ENCODE data around the gene SNX9.

DNA sequence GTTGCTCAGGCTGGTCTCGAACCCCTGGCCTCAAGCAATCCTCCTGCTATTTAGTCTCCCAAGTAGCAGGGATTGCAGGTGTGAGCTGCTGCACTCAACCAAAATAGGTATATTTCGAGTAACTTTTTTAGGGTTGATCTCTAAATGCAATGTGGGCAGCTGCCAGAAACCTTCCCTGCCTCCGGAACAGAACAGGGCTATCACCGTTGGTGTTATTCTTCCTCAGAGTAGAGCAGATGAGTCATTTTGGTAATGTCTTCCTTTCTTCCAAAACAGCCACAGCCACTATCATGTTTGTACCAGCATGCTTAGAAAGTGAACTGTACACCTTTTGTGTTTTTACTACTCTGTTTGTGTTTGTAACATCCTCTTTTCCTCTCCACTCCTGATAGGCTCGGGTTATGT lies 44.1 kb downstream of the SNX9 start:
- TF ChIP-seq POLR2A (IDR thresholded peaks at IDR 0.05) = no peak
- TF ChIP-seq, protein P1, sequence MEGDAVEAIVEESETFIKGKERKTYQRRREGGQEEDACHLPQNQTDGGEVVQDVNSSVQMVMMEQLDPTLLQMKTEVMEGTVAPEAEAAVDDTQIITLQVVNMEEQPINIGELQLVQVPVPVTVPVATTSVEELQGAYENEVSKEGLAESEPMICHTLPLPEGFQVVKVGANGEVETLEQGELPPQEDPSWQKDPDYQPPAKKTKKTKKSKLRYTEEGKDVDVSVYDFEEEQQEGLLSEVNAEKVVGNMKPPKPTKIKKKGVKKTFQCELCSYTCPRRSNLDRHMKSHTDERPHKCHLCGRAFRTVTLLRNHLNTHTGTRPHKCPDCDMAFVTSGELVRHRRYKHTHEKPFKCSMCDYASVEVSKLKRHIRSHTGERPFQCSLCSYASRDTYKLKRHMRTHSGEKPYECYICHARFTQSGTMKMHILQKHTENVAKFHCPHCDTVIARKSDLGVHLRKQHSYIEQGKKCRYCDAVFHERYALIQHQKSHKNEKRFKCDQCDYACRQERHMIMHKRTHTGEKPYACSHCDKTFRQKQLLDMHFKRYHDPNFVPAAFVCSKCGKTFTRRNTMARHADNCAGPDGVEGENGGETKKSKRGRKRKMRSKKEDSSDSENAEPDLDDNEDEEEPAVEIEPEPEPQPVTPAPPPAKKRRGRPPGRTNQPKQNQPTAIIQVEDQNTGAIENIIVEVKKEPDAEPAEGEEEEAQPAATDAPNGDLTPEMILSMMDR (IDR thresholded peaks at IDR 0.05) = no peak
